GM21737 (cell line): ENCODE data around the gene P2RY8.
A peak's percentile ranks its signal among the peaks of the same experiment; 100 is the strongest.
"Not testable (repeated sequence)": the region's sequence is repeated elsewhere in the genome, so short reads cannot be mapped to it uniquely, and the experiment has no call there.

ENCODE experiments used
- ATAC-seq: cut with Tn5 transposase; IDR thresholded peaks from one replicate; pipeline ENCODE4 v1.9.1; 2021; ENCODE audit warnings: mild to moderate bottlenecking, moderate library complexity; ENCODE audit not compliant: unreplicated experiment

Gene P2RY8

GRCh38 chrX:1466232-1466661 is 70.7 kb downstream of the P2RY8 start:
- ATAC-seq: no peak

GRCh38 chrX:1465286-1466231 is 71.4 kb downstream of the P2RY8 start:
- ATAC-seq: no peak

- no peak for ATAC-seq
These were observed 72.1 kb downstream of the P2RY8 start for GRCh38 chrX:1464971-1465285.

GRCh38 chrX:1464041-1464970 is 72.7 kb downstream of the P2RY8 start:
- ATAC-seq: no peak

GRCh38 chrX:1463581-1463980 is 73.4 kb downstream of the P2RY8 start:
- ATAC-seq: no peak

GRCh38 chrX:1462596-1463251 is 74.3 kb downstream of the P2RY8 start:
- ATAC-seq: no peak

- no peak for ATAC-seq
These were observed 74.9 kb downstream of the P2RY8 start for GRCh38 chrX:1462110-1462509.

- ATAC-seq: no peak
These were observed 81.1 kb downstream of the P2RY8 start for GRCh38 chrX:1455948-1456280.

GRCh38 chrX:1453951-1454785 is 82.8 kb downstream of the P2RY8 start:
- peak; percentile 29 for ATAC-seq

- no peak for ATAC-seq
These were observed 83.6 kb downstream of the P2RY8 start for GRCh38 chrX:1453395-1453783.

GRCh38 chrX:1452516-1453394 is 84.2 kb downstream of the P2RY8 start, which contains the start of gene ASMTL:
ASMTL (minus strand) TSS chrX:1452909; CDS start chrX:1452840, 69 bp downstream.
- peak; percentile 80 for ATAC-seq

- no peak for ATAC-seq
These were observed 85.1 kb downstream of the P2RY8 start for GRCh38 chrX:1451661-1452515.

GRCh38 chrX:1451251-1451660 is 85.7 kb downstream of the P2RY8 start:
- ATAC-seq: no peak

- ATAC-seq: no peak
These were observed 86.4 kb downstream of the P2RY8 start for GRCh38 chrX:1450361-1451161.

GRCh38 chrX:1449823-1450149 is 87.2 kb downstream of the P2RY8 start:
- no peak for ATAC-seq

GRCh38 chrX:1449036-1449822 is 87.8 kb downstream of the P2RY8 start:
- no peak for ATAC-seq

GRCh38 chrX:1448573-1449001 is 88.4 kb downstream of the P2RY8 start:
- ATAC-seq: not testable (repeated sequence)
